Fibroblast of lung (primary cell): Measurements from ENCODE around the gene STX8.

Experiments used
- CTCF ChIP-seq, 2 donors: IDR thresholded peaks in 1 of 2; conservative IDR thresholded peaks in 1 of 2; 1 replicate in 1 of 2; 2 replicates in 1 of 2; pipeline ENCODE4 v1.5.1; 2011 to 2012; ENCODE audit warnings: low read length in 2 of 2, control low read depth in 1 of 2, inconsistent platforms in 1 of 2, low read depth in 1 of 2, mild to moderate bottlenecking in 1 of 2
- EZH2 ChIP-seq: IDR thresholded peaks from 2 replicates; pipeline ENCODE4 v1.5.1; 2012; ENCODE audit warnings: low read length, control low read depth, mild to moderate bottlenecking; ENCODE audit errors: missing control alignments

DNA sequence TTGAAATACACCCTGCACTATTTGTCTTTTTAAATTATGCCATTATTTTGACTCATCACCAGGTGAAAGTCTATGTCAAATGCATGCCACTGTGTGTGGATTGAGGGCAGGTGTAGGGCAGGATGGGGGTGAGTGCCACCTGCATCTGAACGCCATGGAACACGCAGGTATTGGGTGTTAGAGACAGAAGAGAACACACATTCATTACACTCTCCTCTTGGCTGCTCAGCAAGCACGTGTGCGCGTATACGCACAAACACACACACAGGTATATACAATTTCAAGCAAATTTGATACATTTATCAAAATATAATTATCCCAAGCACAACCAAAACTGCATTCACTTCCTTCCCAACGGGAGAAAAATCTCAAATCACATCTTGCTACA lies 285.4 kb downstream of the STX8 start:
- no peak for TF ChIP-seq CTCF (conservative IDR thresholded peaks at IDR 0.05 in 1 of 2, IDR thresholded peaks at IDR 0.05 in 1 of 2; ENCODE audit: low read depth in 1 of 2, low read length in 2 of 2)
- no peak for TF ChIP-seq EZH2
